ENCODE results near the gene STAC2. TPM values are rescaled to one million over a fixed set of nuclear protein-coding genes. Genes with fewer than 3 reads are reported as not detected.

STAC2 gene
- total RNA-seq, 2 experiments from 2014 or later, result 0.03 TPM; not detected in 1

GRCh38 chr17:39223907-39224777, 1.6 kb downstream of the STAC2 start:
- H3K36me3 ChIP-seq (ENCODE audit: insufficient read depth, low read length), result no peaks in the 10 kb centered on the region
- no peaks in the 10 kb centered on the region for H4K20me1 ChIP-seq (ENCODE audit: insufficient read depth, low read length)
- no peaks in the 10 kb centered on the region for H3K4me1 ChIP-seq (ENCODE audit: insufficient read depth, low read length, poor library complexity, severe bottlenecking)
- no peaks in the 10 kb centered on the region for H3K9me3 ChIP-seq (ENCODE audit: low read length)
- no peak overlapping the region for H3K27ac ChIP-seq (ENCODE audit: low read depth, low read length, poor library complexity, severe bottlenecking)
- ChIA-PET POLR2A (no interaction called here), CTCF (ENCODE audit: unreplicated experiment) (no interaction called here)
- H3K9me2 ChIP-seq (ENCODE audit: insufficient read depth, low read length), result no peaks in the 10 kb centered on the region
- TF ChIP-seq EZH2phosphoT487 (IDR thresholded peaks at IDR 0.05; ENCODE audit: borderline replicate concordance, low read depth, low read length), result no peak
- TF ChIP-seq CTCF (conservative IDR thresholded peaks at IDR 0.05; ENCODE audit: low read length), result no peak
- H3K4me3 ChIP-seq (ENCODE audit: low read depth, low read length, poor library complexity, severe bottlenecking), result no peak overlapping the region
- no peak overlapping the region for H3K4me2 ChIP-seq (ENCODE audit: low read length)
- H3K79me2 ChIP-seq (ENCODE audit: insufficient read depth, low read depth, low read length), result no peaks in the 10 kb centered on the region
- no peak for DNase-seq (ENCODE audit: low spot score)
- intact Hi-C loops (cut with micrococcal nuclease; ENCODE audit: unreplicated experiment), result no loop called here
- no TSS peak for BruUV-seq (replicated peaks)
- no peak overlapping the region for H2AFZ ChIP-seq (ENCODE audit: low read length)

- ChIA-PET CTCF (ENCODE audit: unreplicated experiment) (no interaction called here), POLR2A (no interaction called here)
- no TSS peak for BruUV-seq (replicated peaks)
- Histone ChIP-seq H4K20me1 (ENCODE audit: insufficient read depth, low read length) (no peaks in the 10 kb centered on the region), H2AFZ (ENCODE audit: low read length) (no peak overlapping the region), H3K36me3 (ENCODE audit: insufficient read depth, low read length) (no peaks in the 10 kb centered on the region), H3K4me1 (ENCODE audit: insufficient read depth, low read length, poor library complexity, severe bottlenecking) (no peaks in the 10 kb centered on the region), H3K27ac (ENCODE audit: low read depth, low read length, poor library complexity, severe bottlenecking) (no peak overlapping the region), H3K4me3 (ENCODE audit: low read depth, low read length, poor library complexity, severe bottlenecking) (no peak overlapping the region), H3K4me2 (ENCODE audit: low read length) (no peak overlapping the region), H3K79me2 (ENCODE audit: insufficient read depth, low read depth, low read length) (no peaks in the 10 kb centered on the region), H3K9me2 (ENCODE audit: insufficient read depth, low read length) (no peaks in the 10 kb centered on the region), H3K9me3 (ENCODE audit: low read length) (no peaks in the 10 kb centered on the region)
- no peak for DNase-seq (ENCODE audit: low spot score)
- no peak for TF ChIP-seq CTCF (conservative IDR thresholded peaks at IDR 0.05; ENCODE audit: low read length)
- no peak for TF ChIP-seq EZH2phosphoT487 (IDR thresholded peaks at IDR 0.05; ENCODE audit: borderline replicate concordance, low read depth, low read length)
- intact Hi-C loops (cut with micrococcal nuclease; ENCODE audit: unreplicated experiment), result no loop called here
Observed at GRCh38 chr17:39222866-39223834, 2.6 kb downstream of the STAC2 start.

Measured in OCI-LY7 (cell line).